ENCODE measurements around the gene PSORS1C2. TPM values are rescaled to one million over a fixed set of nuclear protein-coding genes. Genes with fewer than 3 reads are reported as not detected.

Gene PSORS1C2
- total RNA-seq, 1 donor from 2014 or later = not detected

DNA sequence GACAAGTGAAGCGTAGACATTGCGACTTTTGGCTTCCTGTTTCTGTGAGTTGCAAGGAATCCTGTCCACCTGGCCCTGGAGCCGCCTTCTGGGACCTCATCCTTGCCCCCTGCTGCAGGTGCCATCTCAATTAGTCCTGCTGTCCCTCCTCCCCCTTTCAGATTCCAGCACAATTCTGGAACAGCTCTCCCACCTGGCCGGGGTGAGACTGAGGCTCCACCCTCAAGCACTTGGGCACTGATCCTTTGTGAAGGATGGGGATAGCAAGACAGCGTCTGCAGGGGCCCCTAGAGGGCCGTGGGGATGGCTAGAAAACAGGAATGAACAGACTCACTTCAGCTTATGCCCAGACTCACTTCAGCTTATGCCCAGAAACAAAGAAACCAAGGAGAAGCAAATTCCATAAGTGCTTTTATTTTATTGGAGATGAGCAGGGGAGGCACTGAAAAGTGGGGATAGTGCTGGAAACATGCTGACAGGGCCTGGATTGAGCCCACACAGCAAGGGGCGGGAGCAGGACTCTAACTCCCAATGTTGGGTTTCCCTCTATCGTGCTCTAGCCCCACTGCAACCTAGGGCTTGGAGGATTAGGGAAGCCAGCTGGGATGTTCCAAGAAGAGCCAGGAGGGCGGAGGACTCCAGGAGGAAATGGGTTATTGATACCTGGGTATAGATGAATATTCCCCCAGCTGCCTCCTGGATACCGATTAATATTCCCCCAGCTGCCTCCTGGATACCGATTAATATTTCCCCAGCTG is 27.9 kb downstream of the PSORS1C2 start:
- H3K4me3 ChIP-seq (ENCODE audit: low read depth, low read length) = no peak overlapping the region
- DNase-seq (ENCODE audit: low read depth) = no peak
- TF ChIP-seq, protein P1, sequence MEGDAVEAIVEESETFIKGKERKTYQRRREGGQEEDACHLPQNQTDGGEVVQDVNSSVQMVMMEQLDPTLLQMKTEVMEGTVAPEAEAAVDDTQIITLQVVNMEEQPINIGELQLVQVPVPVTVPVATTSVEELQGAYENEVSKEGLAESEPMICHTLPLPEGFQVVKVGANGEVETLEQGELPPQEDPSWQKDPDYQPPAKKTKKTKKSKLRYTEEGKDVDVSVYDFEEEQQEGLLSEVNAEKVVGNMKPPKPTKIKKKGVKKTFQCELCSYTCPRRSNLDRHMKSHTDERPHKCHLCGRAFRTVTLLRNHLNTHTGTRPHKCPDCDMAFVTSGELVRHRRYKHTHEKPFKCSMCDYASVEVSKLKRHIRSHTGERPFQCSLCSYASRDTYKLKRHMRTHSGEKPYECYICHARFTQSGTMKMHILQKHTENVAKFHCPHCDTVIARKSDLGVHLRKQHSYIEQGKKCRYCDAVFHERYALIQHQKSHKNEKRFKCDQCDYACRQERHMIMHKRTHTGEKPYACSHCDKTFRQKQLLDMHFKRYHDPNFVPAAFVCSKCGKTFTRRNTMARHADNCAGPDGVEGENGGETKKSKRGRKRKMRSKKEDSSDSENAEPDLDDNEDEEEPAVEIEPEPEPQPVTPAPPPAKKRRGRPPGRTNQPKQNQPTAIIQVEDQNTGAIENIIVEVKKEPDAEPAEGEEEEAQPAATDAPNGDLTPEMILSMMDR (conservative IDR thresholded peaks at IDR 0.05; ENCODE audit: low read depth, low read length) = no peak

- no peak overlapping the region for H3K4me3 ChIP-seq (ENCODE audit: low read depth, low read length)
- no peak for DNase-seq (ENCODE audit: low read depth)
- TF ChIP-seq, protein P1 (conservative IDR thresholded peaks at IDR 0.05; ENCODE audit: low read depth, low read length) = no peak
These were observed 31.8 kb downstream of the PSORS1C2 start for GRCh38 chr6:31107052-31107451.

DNA sequence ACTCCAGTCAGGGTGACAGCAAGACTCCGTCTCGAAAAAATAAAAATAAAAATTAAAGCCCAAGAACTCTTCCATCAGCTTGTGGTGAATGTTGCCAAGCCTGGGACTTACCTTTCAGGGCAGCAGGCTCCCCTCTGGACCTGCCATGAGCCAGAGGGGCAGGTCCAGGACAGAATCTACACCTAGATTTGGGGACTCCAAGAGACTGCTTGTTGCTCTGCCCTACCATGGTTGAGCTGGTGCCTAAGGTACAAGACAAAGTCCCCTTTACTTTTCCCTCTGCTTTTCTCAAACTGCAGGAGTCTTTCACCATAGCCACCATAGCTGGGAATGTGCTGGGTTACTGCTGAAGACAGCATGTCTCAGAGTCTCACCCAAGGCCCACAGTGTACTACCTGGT is 35.7 kb downstream of the PSORS1C2 start:
- TF ChIP-seq, protein P1 (conservative IDR thresholded peaks at IDR 0.05; ENCODE audit: low read depth, low read length) = no peak
- no peak for DNase-seq (ENCODE audit: low read depth)
- no peak overlapping the region for H3K4me3 ChIP-seq (ENCODE audit: low read depth, low read length)

GRCh38 chr6:31098449-31098938 is 40.4 kb downstream of the PSORS1C2 start:
- TF ChIP-seq, protein P1 (conservative IDR thresholded peaks at IDR 0.05; ENCODE audit: low read depth, low read length) = no peak

GRCh38 chr6:31096656-31097055 is 42.2 kb downstream of the PSORS1C2 start:
- TF ChIP-seq, protein P1 (conservative IDR thresholded peaks at IDR 0.05; ENCODE audit: low read depth, low read length) = no peak
- DNase-seq (ENCODE audit: low read depth) = no peak
- H3K4me3 ChIP-seq (ENCODE audit: low read depth, low read length) = no peak overlapping the region

More at GRCh38 chr6:31098449-31098938, 40.4 kb downstream of the PSORS1C2 start:
- DNase-seq (ENCODE audit: low read depth) = no peak
- no peak overlapping the region for H3K4me3 ChIP-seq (ENCODE audit: low read depth, low read length)

- H3K4me3 ChIP-seq (ENCODE audit: low read depth, low read length) = no peak overlapping the region
- TF ChIP-seq, protein P1 (conservative IDR thresholded peaks at IDR 0.05; ENCODE audit: low read depth, low read length) = no peak
- DNase-seq (ENCODE audit: low read depth) = no peak
These were observed 42.7 kb downstream of the PSORS1C2 start for GRCh38 chr6:31096215-31096614.

All from epithelial cell of proximal tubule (primary cell).